Activated CD4-positive, alpha-beta T cell treated with anti-CD3 and anti-CD28 coated beads, Interleukin-10, Interleukin-2, amounts not matched to agents 100 ng/mL and 50 ng/mL, durations not matched to agents 16 hours and 8 hours (primary cell): ENCODE results near the gene HOXA13.

ENCODE experiments used
- DNase-seq: peaks from one replicate; pipeline ENCODE4 v3.0.0-alpha.2; 2020

The HOXA13 gene

DNA sequence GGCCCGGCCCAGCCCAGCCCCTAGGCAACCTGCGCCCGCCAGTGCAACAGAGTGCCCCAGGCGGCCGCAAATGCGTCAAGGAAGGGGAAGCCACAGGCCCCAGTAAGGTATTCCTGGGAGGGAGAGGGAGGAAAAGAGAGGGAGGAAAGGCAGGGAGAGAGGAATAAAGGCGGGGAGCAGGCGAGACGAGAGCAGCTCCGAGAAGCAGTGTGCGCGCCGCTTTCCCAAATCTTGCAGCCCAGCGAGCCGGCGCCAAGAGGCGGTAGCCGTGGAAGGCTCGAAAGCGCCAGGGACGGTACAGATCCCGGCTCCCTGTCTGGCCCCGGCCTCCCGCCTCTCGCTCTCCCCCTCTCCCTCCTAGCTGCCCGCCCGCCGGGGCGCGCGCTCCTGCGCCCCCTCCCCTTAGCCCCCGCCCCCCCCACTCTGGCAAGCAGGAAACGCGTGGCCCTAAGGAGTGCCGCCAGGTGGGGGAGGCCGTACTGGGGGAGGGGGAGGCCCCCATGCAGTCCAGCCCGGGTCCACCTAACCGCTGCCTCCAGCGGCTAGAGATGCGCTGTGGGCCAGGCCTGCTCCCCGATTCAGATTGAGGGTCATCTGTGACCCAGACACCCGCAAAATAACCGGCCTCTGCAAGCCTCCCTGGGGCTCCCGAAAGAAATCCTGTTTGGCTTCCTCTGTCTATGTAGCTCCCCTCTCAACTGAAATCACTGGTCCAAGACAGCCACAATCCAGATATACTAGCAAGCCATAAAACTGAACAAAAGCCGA, 30.0 kb downstream of the HOXA13 start:
- DNase-seq: no peak

DNA sequence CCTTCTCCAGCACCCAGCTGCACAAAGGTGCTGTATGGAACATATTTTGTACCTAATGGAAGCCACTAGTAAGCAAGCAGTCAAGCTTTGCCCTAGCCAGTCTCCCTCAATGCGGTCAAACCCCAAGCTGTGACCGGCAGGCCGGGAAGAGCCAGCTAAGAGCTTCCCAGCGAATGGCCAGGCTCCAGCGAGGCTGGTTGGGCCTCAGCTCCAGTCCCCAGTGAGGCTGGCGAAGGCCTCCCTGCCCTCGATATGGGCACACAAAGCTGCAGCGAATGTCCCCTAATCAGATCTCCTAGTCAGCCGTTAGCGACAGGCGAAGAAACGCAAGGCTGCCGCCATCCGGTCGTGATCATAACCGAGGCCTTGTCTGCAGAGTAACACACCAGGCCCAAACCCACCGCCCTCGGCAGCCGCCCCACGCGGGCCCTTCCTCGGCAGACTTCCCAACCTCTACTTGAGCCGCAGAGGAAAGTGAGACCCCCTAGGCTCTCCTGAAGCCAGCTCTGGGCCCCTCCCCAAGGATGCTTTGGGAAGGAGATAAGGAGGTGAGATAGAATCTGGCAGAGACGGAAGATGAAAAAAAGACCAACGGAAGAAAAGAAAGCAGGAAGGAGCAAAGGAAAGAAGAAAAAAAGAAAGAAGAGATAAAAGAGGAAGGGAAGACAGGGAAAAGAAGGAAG, 31.5 kb downstream of the HOXA13 start:
- DNase-seq: peak; percentile 39

DNA sequence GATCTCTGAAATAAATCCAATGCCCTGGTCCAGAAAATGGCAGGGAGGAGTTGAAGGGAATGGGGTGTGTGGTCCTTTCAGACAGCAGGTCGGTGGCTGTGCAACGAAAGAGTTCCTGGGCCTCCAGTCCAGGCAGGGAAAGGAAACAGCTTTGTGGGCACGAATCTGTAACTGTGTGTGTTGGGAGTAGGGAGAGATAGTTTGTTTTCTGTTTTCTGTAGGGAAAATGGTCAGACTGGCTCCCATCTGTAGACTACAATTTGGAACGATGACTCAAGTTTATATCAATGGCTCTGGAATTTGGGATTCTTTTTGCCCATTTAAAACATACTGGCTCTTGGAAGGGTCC, 32.0 kb downstream of the HOXA13 start:
- DNase-seq: no peak

DNA sequence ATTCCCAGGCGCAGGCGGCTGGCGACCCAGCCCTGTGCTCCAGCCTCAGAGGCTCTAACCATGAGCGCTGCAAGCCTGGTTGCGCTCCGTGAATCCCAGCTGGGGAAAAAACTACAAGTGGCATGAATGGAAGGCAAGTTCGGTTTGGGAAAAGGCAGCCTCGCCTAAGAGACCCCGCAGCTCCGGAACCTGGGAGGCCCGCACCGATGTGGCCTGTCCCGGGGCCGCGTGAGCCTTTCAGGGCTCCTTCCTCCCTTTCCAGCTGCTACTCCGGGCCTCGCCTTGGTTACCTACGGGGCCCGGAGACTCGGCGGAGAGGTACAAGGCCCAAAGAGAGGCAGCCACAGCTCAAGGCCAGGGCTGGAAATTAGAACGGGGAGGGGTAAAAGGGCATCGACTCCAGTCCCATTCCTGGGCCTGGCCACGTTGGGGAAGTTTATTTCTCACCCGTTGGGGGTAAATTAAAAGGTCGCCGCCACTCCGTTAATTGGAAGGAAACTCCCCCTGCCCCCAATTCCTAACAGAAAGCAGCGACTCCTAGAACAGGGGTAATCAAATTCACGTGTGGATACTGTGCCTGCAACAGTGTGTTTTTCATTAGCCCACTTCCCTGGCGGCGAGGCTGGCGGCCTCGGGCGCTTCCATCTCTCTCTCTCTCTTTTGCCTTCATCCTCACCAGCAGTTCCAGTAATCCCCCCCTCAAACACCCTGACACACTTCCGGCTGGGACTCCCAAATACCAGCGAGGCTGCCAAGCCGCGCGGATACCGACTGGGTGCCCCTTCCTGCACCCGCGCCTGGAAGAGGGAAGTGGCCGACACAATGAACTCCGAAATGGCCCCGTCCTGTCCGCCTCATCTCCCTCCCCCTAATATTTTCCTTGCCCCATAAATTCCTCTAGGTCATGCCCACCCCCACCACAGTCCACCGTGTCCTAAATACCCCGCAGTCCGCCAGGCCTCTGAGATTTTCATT, 33.1 kb downstream of the HOXA13 start:
- no peak for DNase-seq

DNA sequence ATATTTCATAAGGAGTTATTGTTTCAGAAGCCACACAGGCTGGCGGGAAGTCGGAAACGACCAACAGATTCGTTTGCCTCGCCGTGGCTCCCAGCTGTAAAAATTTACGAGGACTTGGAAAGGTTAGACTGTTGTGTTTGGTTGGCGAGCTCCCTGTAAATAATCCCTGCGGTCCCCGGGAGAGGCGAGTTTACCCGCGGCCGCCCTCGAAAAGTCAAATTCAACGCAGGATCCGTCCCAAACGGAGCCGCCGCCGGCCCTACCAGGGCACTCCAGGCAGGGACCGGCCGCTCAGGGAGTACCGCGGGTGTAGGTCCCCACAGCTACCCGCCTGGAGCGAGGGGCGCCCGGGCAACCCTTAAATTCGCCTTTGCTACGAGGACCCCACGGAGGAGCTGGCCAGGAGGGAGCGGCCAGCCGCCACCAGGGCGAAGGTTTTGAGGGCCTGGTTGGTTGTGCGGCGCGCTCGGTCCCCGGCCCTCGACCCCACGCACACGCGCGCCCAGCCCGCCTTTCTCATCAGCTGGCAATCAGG, 33.8 kb downstream of the HOXA13 start:
- DNase-seq: no peak

DNA sequence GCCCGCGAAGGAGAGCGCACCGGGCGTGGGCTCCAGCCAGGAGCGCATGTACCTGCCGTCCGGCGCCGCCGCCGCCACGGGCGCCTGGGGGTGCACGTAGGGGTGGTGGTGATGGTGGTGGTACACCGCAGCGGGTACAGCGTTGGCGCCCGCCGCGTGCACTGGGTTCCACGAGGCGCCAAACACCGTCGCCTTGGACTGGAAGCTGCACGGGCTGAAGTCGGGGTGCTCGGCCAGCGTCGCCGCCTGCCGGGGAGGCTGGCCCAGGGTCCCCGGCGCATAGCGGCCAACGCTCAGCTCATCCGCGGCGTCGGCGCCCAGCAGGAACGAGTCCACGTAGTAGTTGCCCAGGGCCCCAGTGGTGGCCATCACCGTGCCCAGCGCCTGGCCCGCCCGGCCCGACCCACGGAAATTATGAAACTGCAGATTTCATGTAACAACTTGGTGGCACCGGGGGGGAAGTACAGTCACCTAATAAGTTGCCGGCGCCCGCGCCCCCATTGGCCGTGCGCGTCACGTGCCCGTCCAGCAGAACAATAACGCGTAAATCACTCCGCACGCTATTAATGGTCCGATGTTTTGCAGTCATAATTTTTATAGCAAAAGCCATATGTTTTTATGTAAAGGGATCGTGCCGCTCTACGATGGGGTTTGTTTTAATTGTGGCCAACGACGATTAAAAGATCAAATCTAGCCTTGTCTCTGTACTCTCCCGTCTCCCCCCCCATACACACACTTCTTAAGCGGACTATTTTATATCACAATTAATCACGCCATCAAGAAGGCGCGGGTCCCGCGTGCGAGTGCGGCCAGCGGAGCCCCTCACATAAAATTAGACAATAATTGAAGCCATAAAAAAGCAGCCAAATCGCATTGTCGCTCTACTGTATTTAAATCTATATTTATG, 34.5 kb downstream of the HOXA13 start, which contains the start of gene HOXA9:
Gene HOXA9, minus strand, starts transcription at position 449 of the 907 bp plus-strand sequence. Its CDS starts 80 bp downstream, at position 369.
- no peak for DNase-seq

DNA sequence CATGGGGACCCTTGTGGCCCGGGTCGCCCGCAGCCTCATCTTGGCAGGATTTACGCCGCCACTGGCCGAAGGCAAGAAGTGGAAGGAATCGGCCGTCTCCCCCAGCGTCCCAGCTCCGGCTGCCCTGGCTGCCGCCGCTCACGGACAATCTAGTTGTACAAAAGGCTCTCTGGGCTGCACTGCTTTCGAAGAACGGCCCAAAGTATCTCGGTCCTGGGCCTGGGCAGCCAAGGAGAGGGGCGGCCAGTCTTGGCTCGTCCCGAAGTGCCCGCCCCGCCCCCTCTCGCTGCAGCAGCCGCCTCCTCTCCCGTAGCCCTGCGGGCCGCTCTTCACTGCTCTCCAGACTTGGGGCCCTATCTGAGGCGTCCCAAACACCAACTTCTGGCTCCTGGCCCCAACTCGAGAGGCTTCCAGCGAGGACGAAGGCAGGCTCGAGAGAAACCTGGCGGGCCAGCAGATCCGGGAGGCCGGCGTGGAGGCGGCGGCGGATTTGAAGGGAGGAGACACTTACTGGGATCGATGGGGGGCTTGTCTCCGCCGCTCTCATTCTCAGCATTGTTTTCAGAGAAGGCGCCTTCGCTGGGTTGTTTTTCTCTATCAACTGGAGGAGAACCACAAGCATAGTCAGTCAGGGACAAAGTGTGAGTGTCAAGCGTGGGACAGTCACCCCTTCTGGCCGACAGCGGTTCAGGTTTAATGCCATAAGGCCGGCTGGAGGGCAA, 35.4 kb downstream of the HOXA13 start:
- no peak for DNase-seq

DNA sequence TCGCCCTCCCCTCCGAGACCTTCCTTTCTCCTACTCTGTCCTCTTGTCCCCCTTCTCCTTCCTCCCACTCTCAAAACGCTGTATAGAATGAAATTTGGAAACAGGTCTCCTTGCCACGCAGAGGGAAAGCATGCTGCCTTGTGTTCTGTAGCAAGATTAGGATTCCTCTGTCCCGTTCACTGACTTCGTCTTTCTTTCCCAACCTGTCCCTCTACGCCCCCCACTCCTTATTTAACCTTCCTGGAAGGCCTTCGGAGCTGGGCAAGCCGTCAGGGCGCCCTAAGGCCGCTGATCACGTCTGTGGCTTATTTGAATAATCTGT, 35.9 kb downstream of the HOXA13 start:
- DNase-seq: no peak

DNA sequence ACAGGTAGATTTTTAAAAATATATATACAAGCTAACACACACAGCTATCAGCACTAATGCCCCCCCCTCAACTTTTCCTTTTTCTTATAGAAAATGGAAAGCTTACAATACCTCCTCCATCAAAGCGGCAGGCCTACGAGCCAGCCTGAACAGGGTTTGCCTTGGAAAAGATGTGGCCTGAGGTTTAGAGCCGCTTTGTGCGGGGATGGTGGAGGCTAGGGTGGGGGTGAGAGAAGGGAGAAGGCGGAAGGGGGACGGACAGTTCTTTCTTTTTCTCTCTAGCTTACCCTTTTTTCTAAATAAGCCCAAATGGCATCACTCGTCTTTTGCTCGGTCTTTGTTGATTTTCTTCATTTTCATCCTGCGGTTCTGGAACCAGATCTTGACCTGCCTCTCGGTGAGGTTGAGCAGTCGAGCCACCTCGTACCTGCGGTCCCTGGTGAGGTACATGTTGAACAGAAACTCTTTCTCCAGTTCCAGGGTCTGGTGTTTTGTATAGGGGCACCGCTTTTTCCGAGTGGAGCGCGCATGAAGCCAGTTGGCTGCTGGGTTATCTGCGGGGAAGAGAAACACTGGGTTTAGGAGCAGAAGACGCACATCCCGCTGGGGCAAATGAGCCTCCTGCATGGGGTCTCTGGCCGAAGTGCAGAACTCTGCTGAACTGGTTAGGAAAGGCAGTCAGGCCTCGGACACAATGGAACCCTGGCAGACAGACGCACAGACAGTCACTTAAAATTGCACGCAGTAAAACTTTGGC, 36.4 kb downstream of the HOXA13 start:
- no peak for DNase-seq

DNA sequence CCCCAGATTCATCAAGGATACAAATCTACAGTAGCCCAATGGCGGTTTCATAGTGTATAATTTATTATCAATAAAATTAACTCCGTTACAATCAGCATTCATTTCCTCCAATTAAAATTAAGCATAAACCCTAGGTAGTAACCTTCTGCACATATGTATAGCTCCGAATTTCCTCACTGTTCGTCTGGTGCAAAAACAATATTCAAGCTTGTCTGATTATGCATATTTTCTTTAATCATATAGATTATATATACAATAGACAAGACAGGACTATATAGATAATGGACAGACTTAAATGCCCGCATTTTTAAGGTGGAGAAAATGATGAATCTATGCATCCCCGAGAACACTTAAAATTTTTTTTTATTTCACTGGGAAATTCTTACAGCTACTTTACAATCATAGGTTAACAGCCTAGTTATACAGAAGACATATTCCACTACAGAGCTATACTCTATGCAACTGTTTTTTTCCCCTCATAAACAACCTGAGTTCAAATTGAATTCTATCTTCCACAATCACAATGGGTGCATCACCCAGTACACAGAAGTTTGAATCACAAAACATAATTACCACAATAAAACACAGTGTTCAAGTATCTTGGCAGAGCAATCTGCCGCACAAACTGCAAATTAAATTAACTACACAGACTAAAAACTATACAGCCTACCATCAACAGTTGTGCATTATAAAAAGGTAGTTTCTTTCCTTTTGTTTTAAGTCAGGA, 37.2 kb downstream of the HOXA13 start:
- no peak for DNase-seq

DNA sequence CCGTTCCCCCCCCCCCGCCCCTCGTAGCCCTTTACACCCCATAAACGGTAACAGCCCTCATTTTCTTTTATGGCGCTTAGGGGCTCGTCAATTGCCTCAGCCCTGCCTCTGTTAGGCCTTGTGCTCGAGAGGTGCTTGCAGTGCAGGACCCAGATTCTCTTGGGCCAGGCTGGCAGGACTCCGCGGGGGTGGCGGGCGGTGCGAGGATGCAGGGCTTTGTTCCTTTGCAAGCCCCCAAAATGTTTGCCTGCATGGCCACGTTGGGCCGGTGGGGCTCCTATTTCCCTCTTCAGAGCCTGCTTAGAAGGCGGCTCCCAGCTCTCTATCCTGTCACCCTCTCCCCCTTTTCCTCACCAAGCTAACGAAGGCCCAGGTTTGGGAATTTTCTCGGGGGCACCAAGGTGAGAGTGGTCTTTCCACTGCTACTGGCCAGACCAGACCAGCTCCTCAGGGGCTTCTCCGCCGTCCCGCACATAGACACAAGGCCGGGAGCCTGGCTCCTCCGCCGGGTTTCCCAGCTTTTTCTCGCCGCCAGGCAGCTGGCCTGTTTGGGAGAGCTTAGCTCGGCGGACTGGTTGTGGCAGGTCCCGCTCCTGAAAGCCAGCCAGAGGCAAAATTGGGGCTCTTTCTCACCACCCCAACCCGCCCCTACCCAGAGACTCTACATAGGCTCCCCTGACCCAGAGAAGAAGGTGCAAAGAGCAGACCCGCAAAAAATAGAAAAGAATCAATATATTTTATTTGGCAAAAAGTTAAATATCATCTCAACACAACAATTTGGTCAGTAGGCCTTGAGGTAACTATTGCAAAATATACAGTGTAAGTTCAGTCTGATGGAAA, 38.0 kb downstream of the HOXA13 start:
- no peak for DNase-seq

DNA sequence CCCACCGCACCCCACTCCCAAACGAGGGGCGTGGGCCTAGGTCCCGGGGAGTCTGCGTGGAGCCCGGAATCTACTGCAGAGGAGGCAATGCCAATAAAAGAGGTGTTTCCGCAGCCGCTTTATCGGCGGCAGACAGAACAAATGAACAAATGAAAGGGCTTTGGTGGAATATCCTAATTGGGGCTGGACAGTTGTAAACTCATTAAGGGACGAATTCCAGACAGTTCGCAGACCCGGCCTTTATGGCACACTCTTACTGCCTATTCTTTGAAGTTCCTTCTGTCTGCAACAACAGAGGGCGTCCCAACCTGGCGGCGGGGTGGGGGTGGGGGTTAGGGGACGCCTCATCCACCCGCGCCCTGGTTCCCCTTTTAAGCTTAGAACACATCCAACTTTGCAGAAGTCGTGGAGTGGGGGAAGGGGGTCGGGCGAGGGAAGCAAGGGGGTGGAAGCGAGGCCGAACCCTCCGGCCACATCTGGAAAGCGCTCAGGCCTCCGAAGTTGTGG, 38.6 kb downstream of the HOXA13 start:
- DNase-seq: no peak

DNA sequence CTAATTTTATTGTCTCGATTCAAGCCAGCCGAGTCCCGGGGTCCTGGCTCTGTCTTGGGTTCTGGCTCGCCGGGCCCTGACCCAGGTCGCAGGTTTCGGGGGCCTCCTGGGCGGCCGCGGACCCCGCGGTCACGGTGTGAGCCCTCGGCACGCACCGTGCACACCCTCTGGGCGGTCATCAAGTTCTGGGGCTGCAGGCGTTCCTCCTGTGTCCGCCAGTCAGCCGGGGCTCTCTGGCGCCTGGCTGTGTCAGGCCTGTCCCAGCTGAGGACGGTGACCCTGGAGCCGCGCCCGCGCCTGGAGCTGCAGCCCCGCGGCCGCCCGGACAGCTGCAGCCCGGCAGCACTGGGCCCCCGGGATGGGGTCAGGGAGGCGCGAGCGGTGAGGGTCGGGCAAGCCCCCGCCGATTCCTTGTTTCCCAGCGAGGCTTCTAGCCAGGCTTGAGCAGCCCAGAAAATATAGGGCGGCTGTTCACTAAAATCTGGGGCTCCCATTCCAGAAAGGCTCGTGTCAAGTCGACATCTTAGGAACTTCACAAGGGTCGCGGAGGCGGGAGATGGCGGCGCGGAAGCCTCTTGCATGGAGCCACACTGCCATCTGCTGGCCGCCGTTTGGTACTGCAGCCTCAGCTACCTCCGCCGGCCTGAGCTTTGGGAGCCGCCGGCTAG, 39.2 kb downstream of the HOXA13 start:
- DNase-seq: peak; percentile 83

DNA sequence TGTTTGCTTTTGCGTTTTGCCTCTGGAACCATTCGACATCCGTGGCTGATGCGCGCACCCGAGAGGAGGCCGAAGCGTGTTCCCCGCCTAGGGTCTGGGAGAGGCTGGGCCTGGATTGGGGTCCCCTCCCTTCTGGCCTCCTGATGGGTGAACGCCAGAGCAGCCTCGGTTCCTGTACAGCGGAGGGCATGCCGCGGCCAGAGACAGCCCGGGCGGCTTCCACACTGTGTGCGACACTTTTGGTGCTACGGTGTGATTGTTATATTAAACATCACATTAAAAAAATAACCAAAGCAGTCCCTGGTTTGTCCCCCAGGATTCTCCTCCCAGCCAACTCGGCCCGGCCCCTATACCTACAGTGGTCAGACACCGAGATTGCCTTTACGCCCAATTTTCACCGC, 39.7 kb downstream of the HOXA13 start:
- no peak for DNase-seq

DNA sequence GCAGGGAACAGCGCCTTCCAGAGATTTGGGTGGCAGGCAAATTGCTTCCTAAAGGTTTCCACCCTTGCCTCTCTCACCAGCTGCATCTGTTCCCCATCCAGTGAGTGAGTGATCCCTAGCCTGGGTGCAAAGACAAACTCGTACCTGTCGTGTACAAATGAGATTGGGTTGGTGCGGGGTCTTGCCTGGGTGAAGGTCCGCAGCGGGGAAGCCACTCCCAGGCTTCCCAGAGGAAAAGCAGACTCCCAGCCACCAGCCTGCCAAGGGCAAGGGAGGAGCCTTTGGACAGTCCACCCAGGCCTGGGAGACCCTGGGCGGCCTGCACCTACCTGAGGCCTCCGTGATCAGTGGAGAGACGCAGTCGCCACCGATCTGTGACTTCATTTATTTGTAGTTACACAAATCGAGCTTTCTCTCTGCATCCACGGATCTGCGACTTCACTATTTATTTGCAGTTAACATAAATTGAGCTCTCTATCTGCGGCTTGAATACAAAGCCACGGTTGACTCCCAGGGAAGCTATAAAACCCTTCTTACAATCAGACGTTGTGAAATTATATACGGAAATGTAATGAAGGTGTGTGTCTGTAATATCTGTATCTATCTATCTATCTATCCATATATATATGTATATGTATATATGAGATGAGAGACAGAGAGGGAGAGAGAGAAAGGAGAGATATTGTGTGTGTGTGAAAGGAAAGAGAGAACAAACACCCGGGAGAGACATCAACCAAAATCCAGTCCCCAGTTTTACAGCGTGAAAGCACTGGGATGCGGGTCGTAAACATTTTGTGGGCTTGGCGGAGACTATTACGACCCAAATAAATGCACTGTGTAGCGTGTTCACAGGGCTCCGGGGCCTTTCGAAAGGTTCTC, 40.4 kb downstream of the HOXA13 start:
- DNase-seq: no peak

DNA sequence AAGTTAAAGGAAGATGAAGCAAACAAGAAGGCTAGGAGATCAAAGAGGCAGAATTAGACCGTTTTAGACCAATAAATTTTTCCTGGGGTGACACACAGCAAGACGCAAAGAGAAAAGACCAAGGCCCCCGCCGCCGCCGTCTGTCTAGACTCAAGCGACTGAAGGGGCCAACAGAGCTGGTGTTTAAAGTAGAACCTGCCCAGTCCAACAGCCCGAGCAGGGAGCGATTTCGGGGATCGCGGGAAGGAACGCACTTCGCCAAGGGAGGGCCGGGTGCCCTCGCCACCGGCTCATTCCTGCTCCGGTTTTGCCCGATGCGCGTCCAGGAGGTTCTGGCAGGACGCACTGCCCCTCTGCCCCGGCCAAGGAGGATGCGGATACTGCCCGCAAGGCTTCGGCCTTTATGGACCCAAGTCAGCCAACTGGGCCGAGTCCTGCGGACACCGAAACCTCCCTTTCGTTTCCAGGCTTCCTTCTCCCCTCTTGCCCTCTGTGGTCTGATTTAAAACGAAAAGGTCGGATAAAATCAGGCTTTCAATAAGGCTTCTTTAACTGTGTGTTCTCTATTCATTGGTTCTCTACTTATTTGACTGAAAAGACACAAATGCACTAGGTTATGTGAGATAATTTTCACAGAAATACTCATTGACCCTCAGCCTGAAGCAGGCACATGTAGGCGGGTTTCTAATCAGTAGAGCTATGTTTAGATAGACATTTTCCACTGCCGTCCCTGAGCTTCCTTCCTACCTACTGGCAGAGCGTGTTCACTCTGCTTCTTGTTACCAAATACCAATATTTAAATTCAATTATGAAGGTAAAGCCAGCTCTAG, 41.2 kb downstream of the HOXA13 start:
- DNase-seq: no peak
